Activated naive CD4-positive, alpha-beta T cell treated with anti-CD3 and anti-CD28 coated beads, Interleukin-2, amount 50 U/mL, for 72 hours (primary cell): ENCODE results near the gene NSUN3. TPM values are rescaled to one million over a fixed set of nuclear protein-coding genes. Genes with fewer than 3 reads are reported as not detected.
"Not testable (repeated sequence)": the region's sequence is repeated elsewhere in the genome, so short reads cannot be mapped to it uniquely, and the experiment has no call there.

Experiments used
- ATAC-seq, 2 donors: fragments of 150-1000 bp; cut with Tn5 transposase; 2 replicates each; pipeline ENCODE4 v1.10.0; 2021; ENCODE audit warnings: mild to moderate bottlenecking in 2 of 2, moderate library complexity in 2 of 2
- DNase-seq, 2 donors: peaks; one replicate each; pipeline ENCODE4 v3.0.0; 2021 to 2022; ENCODE audit warnings: low spot score in 2 of 2
- H3K27ac Mint-ChIP-seq, 2 donors: one replicate each; pipeline ENCODE4 v1.8.0; 2022; ENCODE audit warnings: mild to moderate bottlenecking in 2 of 2, mixed read lengths in 2 of 2
- H3K36me3 Mint-ChIP-seq, 2 donors: one replicate each; pipeline ENCODE4 v1.8.0; 2022; ENCODE audit warnings: mixed read lengths in 2 of 2
- H3K9me3 Mint-ChIP-seq, 2 donors: one replicate each; pipeline ENCODE4 v1.8.0; 2022; ENCODE audit warnings: mixed read lengths in 2 of 2
- total RNA-seq, 2 donors: library from RNA; stranded (reverse); gene quantifications; one replicate each; pipeline ENCODE4 v1.2.3, GENCODE V29; 2022

The NSUN3 gene
- total RNA-seq, 2 donors from 2014 or later = 18.3 to 27.1 TPM

DNA sequence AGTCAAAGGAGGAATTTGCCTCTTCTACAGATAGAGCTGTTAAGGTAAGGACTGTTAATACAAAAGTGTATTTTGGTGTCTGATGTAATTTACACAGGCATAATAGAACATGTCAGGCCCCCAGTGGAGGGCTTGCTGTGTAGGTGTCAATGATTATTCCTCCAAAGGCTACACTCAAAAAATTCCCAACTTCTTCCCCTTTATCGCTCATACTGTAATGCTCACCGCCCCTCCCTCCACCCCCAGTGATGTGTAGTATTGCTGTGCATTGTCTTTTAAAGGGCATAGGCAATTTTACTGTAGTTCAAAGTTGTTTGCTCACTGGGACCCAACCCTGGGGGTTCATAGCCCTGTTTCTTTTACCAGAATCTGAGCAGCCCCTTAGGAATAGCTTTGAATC, 32.2 kb downstream of the NSUN3 start:
- DNase-seq = no peak
- Mint-ChIP-seq H3K27ac (no peak overlapping the region), H3K36me3 (peaks cover 11 to 15% of the 10 kb centered on the region in 2 donors), H3K9me3 (no peaks in the 10 kb centered on the region)
- no peak for ATAC-seq

DNA sequence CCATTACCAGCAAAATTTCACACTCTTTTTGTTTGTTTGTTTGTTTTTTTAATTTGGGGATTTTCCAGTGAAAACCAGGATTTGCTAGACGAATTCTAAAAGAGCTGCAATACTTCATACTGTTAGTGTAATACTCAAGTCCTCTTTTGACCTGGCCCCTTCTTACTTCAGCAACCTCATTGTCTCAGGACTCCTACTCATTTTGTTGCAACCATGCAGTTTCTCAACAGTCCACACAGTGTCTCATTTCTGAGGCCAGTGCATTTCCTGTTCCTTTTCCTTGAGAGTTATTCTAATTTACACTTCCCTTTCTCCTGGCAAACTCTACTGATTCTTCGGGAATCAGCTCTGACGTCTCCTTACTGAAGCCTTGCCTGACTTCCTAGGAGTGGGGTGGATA, 35.6 kb downstream of the NSUN3 start:
- Mint-ChIP-seq H3K27ac (no peak overlapping the region), H3K9me3 (no peaks in the 10 kb centered on the region), H3K36me3 (peaks cover 11 to 15% of the 10 kb centered on the region in 2 donors)
- no peak for DNase-seq
- no peak for ATAC-seq

DNA sequence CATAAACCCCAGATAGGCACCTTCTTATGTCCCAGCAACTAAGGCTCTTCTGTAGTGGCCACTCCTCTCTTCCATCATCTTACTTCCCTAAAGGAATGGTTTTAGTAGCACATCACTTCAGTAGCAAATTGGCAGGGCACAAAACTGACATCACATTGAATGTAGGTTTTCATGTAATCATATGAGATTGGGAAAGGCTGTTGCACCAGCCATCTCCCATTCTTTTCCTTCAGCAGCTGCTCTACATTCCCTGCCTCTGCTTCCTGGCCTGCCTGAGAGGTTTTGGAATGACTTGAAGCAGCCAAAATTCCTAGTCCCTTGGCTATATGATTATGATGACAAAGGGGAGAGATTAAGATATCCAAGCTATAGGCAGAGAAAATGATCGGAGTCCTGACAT, 36.5 kb downstream of the NSUN3 start:
- peaks cover 11 to 15% of the 10 kb centered on the region in 2 donors for H3K36me3 Mint-ChIP-seq
- no peak overlapping the region for H3K27ac Mint-ChIP-seq
- ATAC-seq (no peak), DNase-seq (no peak)
- no peaks in the 10 kb centered on the region for H3K9me3 Mint-ChIP-seq

DNA sequence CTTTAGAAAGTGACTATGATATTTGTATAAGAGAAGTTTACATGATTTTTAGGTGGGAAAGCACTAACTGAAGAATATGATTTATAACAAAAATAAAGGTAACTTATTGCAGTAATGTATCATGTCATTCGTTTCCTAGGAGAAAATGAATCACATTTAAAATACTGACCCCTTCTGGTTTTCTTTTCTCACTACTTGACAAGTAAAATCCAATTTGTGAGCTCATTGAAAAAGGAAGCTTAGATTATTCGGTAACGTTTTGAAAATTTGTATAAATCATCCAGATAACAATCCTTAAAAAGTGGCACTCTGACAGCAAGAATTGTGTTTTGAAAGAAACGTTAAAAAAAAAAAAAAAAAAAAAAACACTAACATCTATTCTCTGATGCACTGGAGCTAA, 39.0 kb downstream of the NSUN3 start:
- DNase-seq (no peak), ATAC-seq (no peak)
- peaks cover 11 to 19% of the 10 kb centered on the region in 2 donors for H3K36me3 Mint-ChIP-seq
- no peak overlapping the region for H3K27ac Mint-ChIP-seq
- no peaks in the 10 kb centered on the region for H3K9me3 Mint-ChIP-seq

DNA sequence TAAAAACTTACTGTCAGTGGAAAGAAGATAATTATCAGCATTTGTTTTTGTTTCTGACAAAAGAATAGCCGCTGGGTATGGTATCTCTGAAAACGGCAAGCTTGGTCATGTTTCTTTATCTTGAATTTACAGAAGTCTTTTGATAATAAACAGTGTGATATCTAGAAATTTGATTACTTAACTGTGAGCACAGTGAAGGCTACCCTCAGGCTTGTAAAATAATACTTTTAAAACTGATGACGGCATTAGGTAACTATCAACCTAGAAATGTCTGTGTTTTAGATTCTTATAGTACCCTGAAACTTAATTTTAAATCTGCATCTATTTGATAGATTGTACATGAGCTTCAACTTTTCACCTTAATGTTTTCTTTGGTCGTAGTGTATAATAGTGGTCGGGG, 43.4 kb downstream of the NSUN3 start:
- DNase-seq (no peak), ATAC-seq (no peak)
- no peaks in the 10 kb centered on the region for H3K9me3 Mint-ChIP-seq
- H3K27ac Mint-ChIP-seq = no peak overlapping the region
- H3K36me3 Mint-ChIP-seq = peaks cover 0 to 4% of the 10 kb centered on the region in 2 donors

DNA sequence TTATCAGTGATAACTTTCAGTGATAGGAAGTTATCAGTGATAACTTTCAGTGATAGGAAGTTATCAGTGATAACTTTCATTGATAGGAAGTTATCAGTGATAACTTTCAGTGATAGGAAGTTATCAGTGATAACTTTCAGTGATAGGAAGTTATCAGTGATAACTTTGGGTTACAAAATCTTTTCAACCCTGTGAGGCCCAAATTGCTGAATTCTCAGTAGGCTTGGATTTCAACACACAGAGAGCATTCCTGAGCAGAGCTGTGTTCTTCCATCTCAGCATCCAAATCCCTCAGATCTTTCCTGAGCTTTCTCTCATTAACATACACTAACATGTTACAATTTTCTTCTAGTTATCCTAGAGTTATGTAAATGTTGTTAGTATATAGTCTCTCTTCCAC, 47.4 kb downstream of the NSUN3 start:
- ATAC-seq, H3K27ac Mint-ChIP-seq, H3K9me3 Mint-ChIP-seq, DNase-seq: not testable (repeated sequence)
- peaks cover 7 to 11% of the 10 kb centered on the region in 2 donors for H3K36me3 Mint-ChIP-seq

DNA sequence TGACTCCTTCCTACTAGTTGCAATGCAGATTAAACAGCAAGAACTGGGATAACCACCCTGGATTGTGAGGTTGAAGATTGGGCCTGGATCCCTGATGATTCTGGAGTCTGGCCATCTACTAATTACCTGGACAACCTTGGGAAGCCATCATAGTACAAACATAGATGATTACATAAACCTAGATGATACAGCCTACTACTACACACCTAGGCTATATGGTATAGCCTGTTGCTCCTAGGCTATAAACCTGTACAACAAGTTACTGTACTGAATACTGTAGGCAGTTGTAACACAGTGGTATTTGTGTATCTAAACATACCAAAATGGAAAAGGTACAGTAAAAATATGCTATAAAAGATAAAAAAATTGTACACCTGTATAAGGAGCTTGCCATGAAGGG, 48.0 kb downstream of the NSUN3 start:
- DNase-seq (no peak), ATAC-seq (no peak)
- Mint-ChIP-seq H3K27ac (no peak overlapping the region), H3K36me3 (peaks cover 7 to 11% of the 10 kb centered on the region in 2 donors), H3K9me3 (no peaks in the 10 kb centered on the region)

DNA sequence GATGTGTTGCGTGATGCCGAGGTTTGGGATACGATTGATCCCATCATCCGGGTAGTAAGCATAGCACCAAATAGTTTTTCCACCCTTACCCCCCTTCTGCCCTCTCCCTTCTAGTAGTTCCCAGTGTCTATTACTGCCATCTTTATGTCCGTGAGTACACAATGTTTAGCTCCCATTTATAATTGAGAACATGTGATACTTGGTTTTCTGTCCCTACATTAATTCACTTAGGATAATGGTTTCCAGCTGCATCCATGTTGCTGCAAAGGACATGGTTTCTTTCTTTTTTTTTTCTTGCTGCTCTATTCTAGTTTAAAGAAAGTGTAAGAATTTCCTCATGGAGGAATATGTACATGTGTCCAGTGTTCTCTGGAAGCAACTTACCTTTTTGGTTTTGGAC, 51.8 kb downstream of the NSUN3 start:
- Mint-ChIP-seq H3K36me3 (peaks cover 6 to 7% of the 10 kb centered on the region in 2 donors), H3K27ac (no peak overlapping the region), H3K9me3 (no peaks in the 10 kb centered on the region)
- no peak for DNase-seq
- ATAC-seq = no peak

DNA sequence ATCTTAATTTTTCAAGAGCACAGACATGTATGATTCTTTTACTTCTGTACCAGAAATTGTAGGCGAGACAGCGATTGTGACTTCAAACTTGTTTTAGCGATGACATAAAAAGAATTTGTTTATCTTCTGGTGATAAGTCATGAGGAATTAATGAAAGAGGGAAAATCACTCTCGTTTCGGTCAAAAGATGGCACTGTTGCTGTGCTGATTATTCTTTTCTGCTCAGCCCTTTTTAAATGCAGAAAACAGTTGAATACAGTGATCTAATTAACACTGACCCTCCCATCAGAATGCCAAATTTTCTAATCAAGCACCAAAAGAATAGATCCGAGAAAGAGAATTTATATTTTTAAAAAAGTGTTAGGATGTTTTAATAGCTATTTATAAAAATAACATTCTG, 52.6 kb downstream of the NSUN3 start:
- H3K27ac Mint-ChIP-seq = no peak overlapping the region
- ATAC-seq = no peak
- H3K9me3 Mint-ChIP-seq = no peaks in the 10 kb centered on the region
- H3K36me3 Mint-ChIP-seq = peaks cover 6 to 7% of the 10 kb centered on the region in 2 donors
- no peak for DNase-seq

DNA sequence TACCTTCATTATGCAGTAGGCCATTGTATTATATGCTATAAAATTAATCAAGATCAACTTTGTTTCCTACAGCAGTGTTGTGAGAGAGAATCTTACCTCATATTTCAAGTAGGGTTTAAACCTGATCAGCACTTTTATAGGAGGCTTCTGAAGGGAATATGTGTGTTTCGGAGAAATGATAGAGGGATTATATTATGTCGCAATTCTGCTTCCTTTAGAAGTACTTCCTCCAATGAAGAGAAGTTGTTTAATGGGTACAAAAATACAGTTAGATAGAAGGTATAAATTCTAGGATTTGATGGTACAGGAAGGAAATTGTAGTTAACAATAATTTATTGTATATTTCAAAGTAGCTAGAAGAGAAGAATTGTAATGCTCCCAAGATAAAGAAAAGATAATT, 54.9 kb downstream of the NSUN3 start:
- H3K9me3 Mint-ChIP-seq = no peaks in the 10 kb centered on the region
- no peak for ATAC-seq
- H3K27ac Mint-ChIP-seq = no peak overlapping the region
- H3K36me3 Mint-ChIP-seq = no peaks in the 10 kb centered on the region
- DNase-seq = no peak

DNA sequence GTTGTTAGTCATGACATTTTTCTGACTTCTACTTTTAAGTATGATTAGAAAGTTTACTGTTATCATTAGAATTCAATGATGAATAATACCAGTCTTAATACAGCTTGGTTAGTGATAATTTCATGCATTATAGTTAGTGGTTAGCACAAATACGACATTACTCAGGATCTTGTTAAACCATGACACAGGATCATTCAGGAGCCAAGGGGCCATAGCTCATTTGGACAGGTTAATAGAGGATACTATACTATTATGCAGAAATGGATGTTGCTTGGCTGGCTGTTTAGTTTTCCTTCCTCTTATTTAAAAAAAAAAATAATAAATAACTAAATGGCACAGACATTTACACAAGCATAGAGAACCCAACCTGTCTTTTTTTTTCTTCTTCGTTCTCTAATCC, 55.5 kb downstream of the NSUN3 start:
- DNase-seq (no peak), ATAC-seq (no peak)
- H3K9me3 Mint-ChIP-seq = no peaks in the 10 kb centered on the region
- H3K36me3 Mint-ChIP-seq = no peaks in the 10 kb centered on the region
- H3K27ac Mint-ChIP-seq = no peak overlapping the region

DNA sequence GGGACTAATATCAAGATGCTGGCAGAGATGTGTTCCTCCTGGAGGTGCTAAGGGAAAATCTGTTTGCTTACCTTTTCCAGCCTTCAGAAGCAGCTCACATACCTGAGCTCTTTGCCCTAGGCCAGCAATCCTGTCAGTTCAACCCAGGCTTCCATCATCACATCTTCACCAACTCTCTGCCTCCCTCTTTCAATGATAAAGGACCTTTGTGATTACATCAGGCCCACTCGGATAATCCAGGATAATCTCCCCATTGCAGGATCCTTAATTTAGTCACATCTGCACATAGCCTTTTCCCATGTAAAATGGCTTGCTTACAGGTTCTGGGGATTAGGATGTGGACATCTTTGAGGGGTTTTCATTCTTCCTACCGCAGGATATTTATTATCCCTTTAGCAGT, 58.3 kb downstream of the NSUN3 start:
- ATAC-seq = no peak

DNA sequence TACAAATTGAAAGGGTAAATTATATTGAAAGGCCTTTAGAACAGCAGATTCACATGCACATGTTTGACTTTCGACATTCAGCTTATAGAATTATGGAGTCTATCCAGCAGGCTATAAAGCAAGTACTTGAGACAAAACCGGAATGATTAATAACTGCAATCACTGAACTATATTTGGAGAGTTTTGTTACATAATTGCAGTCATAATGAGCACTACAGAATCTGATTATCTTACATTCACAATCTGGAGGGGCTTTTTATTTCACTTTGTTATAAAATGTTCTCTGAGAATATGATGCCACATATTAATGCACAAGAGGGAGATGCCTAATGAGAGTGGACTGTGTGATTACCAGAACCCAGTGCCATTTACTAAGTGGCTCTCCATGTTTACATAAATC, 64.3 kb downstream of the NSUN3 start:
- ATAC-seq (no peak), DNase-seq (no peak)
- no peaks in the 10 kb centered on the region for H3K9me3 Mint-ChIP-seq
- no peak overlapping the region for H3K27ac Mint-ChIP-seq
- peaks cover 0 to 4% of the 10 kb centered on the region in 2 donors for H3K36me3 Mint-ChIP-seq

More for the DNA sequence above, 58.3 kb downstream of the NSUN3 start:
- no peak for DNase-seq
- no peak overlapping the region for H3K27ac Mint-ChIP-seq
- no peaks in the 10 kb centered on the region for H3K9me3 Mint-ChIP-seq
- H3K36me3 Mint-ChIP-seq = no peaks in the 10 kb centered on the region

DNA sequence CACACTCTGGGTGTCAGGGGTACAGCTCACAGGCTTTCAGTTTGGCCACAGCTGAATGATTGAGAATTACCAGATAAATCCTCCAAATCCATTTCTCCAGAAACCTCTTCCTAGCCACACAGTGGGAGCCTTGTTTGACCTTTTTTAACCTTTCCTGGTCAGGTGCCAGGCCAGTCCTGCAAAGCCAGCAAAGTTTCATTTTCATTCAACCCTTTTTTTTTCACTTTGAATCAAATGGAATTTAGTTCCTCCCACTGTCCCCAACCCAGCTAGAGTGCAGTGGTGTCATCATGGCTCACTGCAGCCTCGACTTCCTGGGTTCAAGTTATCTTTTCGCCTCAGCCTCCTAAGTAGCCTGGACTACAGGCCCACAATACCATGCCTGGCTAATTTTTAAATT, 67.8 kb downstream of the NSUN3 start:
- DNase-seq (no peak), ATAC-seq (peak in 1 of 2 donors; percentile 44)
- peaks cover 0 to 4% of the 10 kb centered on the region in 2 donors for H3K36me3 Mint-ChIP-seq

DNA sequence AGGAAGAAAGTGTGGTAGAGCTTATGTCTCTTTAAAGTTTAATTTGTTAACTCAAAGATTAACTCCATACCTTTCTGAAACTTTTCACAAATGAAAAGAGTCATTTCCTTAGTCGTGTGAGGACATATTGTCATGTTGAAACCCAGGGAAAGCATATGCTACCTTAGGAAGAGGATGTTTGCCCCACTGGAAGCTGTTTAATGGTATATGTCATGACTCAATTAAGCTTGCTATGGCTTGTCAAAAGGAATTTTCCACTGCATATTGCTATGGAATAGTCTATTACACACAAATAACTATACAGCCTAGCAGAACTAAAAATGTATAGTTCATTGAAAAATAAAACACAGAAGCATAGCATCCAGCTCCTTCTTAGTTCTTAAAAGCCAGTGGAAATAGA, 69.9 kb downstream of the NSUN3 start:
- DNase-seq (no peak), ATAC-seq (no peak)
- Mint-ChIP-seq H3K9me3 (peaks cover 10 to 11% of the 10 kb centered on the region in 2 donors), H3K27ac (no peak overlapping the region), H3K36me3 (no peaks in the 10 kb centered on the region)

More for the DNA sequence above, 67.8 kb downstream of the NSUN3 start:
- Mint-ChIP-seq H3K27ac (no peak overlapping the region), H3K9me3 (peaks cover 3 to 5% of the 10 kb centered on the region in 2 donors)

DNA sequence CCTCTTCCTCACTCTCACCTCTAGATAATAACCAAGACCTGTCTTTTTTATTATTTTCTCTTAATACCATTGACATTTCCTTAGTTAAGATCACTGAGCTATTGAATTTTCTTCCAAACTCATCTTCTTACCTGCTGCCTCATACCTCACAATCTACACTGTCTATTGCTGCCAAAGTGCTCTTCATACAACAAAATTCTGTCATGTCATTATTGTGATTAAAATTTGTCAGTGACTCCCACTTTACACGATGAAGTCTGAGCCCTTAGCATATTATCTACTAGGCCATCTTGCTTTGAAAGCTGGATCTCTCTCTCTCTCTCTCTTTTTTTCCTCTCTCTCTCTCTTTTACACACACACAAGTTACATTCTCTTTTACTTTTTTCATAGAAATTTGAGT, 73.3 kb downstream of the NSUN3 start:
- H3K36me3 Mint-ChIP-seq = no peaks in the 10 kb centered on the region
- ATAC-seq (no peak), DNase-seq (no peak)
- no peak overlapping the region for H3K27ac Mint-ChIP-seq
- H3K9me3 Mint-ChIP-seq = peaks cover 10 to 11% of the 10 kb centered on the region in 2 donors

DNA sequence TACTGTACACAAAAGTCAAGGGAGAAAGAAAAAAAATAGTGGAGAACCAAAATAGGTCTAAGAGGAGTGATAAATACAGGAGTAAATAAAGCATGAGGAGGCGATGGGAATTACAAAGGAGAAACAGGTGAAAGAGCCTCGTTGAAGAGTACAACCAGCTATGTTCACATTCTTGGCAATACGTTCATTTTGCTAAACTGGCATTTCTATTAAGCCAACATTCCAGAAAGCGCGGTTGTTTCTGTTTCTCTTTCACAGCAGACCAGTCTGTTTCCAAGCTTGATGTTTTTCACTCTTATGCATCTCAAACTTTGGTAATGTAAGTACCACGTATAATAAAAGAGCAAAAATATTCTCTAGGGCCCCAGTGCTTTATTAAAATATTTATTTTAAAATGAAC, 74.5 kb downstream of the NSUN3 start:
- Mint-ChIP-seq H3K36me3 (no peaks in the 10 kb centered on the region), H3K9me3 (peaks cover 10 to 11% of the 10 kb centered on the region in 2 donors), H3K27ac (no peak overlapping the region)
- DNase-seq = no peak
- ATAC-seq = no peak

DNA sequence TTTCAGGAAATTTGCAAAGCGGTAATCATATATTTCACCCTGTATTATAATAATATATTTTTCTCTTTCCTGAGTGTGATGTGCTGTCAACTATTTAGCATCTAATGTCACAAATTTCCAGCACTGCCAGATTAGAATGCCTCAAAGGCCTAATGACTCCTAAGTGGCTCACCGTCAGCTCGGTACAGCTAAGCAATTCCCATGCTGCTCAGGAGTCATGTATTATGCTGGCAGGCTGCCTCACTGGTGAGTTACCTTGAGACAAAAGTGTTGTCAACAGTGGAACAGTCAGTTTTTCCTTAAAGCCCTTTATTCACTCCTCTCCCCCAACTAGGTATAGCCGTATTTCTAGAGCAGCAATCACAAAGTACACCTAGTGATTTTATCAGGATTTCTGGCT, 83.6 kb downstream of the NSUN3 start:
- peaks cover 0 to 4% of the 10 kb centered on the region in 2 donors for H3K36me3 Mint-ChIP-seq
- no peak overlapping the region for H3K27ac Mint-ChIP-seq
- no peaks in the 10 kb centered on the region for H3K9me3 Mint-ChIP-seq
- DNase-seq (no peak), ATAC-seq (no peak)

DNA sequence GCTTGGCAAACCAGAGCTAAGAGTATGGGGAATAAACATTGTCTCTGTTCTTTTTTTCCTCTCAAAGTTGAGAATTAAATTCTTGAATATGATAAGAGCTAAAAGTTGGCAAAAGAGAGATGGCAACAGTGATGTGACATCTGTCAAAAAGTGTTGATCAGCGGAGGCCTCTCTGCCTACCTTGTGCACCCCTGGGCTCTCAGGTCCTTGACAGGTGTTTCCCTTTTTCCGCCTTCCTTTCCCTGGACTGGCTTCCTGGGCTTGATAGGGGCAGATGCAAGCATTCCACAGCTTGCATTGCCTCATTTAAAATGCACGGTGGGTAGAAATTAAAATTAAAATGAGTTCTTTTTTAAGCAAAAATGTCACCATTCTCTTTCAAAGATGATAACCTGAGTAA, 84.2 kb downstream of the NSUN3 start:
- DNase-seq (no peak), ATAC-seq (no peak)
- Mint-ChIP-seq H3K9me3 (no peaks in the 10 kb centered on the region), H3K36me3 (peaks cover 0 to 4% of the 10 kb centered on the region in 2 donors), H3K27ac (no peak overlapping the region)
